NAMALWA (cell line): Measurements from ENCODE around the gene KIF4B.
A peak's percentile ranks its signal among the peaks of the same experiment; 100 is the strongest.
"Not testable (repeated sequence)": the region's sequence is repeated elsewhere in the genome, so short reads cannot be mapped to it uniquely, and the experiment has no call there.

ENCODE experiments used
- DNase-seq: peaks from one replicate; pipeline ENCODE4 v3.0.0-alpha.2; 2015; ENCODE audit warnings: low spot score

The KIF4B gene, protein sequence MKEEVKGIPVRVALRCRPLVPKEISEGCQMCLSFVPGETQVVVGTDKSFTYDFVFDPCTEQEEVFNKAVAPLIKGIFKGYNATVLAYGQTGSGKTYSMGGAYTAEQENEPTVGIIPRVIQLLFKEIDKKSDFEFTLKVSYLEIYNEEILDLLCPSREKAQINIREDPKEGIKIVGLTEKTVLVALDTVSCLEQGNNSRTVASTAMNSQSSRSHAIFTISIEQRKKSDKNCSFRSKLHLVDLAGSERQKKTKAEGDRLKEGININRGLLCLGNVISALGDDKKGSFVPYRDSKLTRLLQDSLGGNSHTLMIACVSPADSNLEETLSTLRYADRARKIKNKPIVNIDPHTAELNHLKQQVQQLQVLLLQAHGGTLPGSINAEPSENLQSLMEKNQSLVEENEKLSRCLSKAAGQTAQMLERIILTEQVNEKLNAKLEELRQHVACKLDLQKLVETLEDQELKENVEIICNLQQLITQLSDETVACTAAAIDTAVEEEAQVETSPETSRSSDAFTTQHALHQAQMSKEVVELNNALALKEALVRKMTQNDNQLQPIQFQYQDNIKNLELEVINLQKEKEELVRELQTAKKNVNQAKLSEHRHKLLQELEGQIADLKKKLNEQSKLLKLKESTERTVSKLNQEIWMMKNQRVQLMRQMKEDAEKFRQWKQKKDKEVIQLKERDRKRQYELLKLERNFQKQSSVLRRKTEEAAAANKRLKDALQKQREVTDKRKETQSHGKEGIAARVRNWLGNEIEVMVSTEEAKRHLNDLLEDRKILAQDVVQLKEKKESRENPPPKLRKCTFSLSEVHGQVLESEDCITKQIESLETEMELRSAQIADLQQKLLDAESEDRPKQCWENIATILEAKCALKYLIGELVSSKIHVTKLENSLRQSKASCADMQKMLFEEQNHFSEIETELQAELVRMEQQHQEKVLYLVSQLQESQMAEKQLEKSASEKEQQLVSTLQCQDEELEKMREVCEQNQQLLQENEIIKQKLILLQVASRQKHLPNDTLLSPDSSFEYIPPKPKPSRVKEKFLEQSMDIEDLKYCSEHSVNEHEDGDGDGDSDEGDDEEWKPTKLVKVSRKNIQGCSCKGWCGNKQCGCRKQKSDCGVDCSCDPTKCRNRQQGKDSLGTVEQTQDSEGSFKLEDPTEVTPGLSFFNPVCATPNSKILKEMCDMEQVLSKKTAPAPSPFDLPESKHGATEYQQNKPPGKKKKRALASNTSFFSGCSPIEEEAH

DNA sequence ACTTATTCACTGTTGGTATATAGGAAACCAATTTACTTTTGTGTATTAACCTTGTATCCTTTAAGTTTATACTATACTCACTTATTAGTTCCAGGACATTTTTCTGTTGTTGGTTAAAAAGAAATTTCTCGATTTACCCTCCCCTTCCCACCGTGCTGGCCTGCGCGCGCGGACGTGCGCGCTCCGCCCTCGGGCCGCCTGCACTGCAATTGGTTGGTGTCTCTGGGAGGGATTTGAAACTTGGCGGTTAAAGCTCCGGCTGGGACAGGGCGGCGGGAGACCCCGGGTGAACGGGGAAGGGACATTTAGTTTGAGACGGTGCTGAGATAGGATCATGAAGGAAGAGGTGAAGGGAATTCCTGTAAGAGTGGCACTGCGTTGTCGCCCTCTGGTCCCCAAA is at the start of gene KIF4B:
Gene KIF4B, plus strand, starts transcription at position 230 of the 400 bp plus-strand sequence. Its CDS starts 105 bp downstream, at position 335.
- DNase-seq = no peak

DNA sequence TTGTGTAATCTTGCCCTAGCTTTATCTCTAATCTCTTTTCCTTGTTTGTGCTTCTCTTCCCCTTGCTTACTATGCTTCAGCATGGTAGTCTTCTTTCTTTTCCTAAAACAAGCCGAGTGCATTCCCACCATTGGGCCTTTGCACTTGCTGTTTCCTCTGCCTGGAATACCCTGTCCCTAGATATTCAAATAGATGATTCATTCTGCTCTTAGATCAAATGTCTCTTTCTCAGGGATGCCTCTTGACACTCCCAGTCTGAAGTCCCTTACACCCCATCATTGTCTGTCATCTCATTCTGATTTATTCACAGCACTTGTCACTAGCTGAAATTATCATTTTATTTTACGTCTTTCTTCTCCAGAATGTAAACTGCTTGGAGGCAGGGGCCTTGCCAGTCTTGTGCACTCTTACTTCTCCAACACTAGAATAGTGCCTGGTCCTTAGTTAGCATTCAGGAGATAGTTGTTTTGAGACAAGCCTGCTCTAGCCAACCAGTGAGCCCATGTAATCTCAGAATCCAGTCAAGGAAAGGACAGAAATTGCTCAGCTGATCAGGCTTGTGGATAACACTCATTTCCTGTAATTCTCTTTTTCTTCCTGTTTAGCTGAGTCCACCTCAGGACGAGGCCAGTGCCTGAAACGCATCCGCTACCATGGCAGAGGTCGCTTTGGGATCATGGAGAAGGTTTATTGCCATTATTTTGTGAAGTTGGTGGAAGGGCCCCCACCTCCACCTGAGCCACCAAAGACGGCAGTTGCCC is 47.3 kb upstream of the KIF4B start:
- DNase-seq = no peak

DNA sequence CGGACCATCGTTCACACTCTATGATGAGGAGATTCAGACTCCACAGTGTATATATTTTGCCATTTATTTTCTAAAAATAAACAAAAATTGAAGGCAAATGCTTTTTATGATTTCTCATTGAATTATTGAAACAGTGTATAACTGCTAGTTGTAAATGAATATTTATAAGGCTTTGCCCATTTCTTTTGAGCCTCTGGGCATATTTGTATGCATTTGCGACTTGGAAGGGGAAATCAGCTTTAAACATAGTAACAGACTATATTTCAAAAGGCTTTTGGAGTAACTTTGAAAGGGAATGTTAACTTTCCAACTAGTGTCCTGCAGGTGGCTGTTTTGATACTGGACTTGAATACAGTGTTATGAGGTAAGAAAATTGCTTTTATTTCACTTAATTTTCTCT is 46.7 kb upstream of the KIF4B start:
- no peak for DNase-seq

DNA sequence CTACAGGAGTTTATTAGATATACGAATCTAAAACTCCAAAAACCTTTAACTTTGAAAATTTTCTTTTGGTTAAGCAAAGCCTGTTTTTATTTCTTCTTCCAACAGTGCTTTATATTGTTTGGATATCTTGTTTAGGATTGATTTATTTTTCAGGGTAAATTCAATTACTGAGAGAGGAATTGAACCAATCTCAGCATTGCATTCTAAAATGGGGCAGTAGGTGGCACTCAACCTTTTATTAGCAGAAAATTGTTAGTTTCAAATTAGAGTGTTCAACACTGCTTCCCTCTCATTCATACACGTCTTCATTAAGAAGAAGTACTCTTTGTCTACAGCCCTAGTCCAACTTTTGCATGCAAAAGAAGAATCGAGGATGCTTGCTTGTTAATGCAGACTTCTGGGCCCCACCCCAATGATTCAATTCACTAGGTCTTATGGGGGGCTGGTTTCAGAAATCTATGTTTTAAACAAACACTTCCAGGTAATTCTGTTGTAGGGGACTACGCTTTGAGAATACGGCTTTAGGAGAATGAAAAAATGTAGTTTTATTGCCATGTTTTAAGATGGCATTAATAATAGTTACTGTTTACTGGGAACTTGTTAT is 46.0 kb upstream of the KIF4B start:
- DNase-seq = peak; percentile 46

DNA sequence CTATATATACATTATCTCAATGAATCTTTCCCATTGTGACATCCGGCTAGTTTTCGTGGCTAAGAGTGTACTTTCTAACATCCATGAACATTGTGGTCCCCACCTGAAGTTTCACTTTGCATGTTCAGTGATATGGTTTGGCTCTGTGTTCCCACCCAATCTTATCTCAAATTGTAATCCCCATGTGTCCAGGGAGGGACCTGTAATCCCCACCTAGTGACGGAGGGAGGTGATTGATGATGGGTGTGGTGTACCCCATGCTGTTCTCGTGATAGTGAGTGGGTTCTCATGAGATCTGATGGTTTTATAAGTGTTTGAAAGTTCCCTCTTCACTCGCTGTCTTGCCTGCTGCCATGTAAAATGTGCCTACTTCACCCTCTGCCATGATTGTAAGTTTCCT is 44.6 kb upstream of the KIF4B start:
- no peak for DNase-seq

DNA sequence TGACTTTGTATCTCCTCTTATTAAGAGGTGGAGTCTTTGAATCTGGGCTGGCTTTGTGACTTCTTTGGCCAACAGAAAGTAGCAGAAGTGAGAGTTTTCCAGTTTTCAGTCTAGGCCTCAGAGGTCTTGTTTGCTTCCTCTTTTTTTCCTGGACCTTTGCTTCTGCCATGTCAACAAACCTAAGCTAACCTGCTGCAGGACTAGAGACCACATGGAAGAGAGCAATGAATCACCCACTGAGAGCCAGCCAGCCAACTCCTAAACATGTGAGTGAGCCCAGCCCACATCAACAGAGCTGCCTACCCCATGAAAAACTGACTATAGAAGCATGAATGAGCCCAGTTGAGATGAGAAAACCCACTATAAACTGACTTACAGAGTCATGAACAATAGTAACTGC is 42.8 kb upstream of the KIF4B start:
- DNase-seq = no peak

DNA sequence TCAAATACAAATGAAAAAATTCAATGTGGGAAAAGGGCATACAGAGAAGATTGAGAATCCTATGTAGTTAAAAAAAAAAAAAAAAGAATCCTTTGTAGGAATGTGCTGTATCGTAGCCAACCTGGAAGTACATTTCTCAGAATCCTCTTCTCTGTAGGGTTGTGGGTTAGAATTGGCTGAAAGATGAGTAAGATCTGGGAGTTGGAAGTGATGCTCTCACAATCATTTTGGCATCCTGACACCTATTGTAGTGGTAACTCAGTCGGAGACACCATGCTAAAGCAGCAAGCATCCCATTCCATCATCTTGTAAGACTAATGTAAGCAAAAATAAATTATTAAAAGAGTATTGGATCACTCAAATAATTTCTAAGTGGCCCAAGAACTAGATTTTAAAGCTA is 42.1 kb upstream of the KIF4B start:
- no peak for DNase-seq

DNA sequence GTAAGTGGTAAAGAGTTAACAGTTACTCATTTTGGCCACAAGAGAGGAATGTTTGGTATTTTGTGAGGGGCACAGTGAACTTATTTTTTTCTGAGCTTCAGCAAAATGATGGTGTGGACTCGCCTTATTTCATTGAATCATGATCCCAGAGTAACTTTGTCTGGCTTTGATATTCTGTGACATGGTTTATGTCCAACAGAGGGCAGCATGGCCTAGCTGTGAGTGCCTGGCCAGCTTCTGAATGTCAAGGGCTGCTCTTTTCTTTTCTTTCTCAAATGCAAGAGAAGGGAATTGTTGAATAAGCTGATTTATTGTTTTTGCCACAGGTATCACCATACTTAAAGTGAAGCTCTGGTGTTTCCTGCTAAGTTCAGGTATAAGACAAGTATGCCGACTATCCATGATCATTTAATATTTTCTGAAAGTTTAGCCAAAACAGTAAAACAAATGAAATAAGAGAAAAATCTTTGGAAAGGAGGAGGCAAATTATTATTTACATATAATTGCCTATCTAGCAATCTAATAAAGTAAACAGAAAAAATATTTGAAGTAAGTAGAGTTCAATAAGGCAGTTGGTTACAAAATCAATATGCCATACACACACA is 41.0 kb upstream of the KIF4B start:
- peak; percentile 60 for DNase-seq

DNA sequence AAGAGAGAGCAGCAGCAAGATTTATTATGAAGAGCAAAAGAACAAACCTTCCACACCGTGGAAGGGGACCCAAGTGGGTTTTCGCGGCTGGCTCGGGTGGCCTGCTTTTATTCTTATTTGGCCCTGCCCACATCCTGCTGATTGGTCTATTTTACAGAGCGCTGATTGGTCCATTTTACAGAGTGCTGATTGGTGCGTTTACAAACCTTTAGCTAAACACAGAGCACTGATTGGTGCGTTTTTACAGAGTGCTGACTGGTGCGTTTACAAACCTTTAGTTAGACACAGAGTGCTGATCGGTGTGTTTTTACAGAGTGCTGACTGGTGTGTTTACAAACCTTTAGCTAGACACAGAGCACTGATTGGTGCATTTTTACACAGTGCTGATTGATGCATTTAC is 37.5 kb upstream of the KIF4B start:
- DNase-seq = not testable (repeated sequence)

DNA sequence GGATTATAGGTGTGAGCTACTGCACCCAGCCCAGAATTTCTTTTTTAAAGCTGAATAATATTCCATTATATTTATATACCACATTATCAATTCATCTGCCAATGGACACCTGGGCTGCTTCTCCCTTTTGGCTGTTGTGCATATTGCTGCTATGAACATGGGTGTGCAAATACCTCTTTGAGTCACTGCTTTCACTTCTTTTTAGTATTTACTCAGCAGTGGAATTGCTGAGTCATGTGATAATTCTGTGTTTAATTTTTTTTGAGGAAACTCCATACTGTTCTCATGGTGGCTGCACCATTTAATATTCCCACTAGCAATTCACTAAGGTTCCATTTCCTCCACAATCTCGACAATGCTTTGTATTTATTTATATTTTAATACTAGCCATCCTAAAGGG is 36.1 kb upstream of the KIF4B start:
- no peak for DNase-seq

DNA sequence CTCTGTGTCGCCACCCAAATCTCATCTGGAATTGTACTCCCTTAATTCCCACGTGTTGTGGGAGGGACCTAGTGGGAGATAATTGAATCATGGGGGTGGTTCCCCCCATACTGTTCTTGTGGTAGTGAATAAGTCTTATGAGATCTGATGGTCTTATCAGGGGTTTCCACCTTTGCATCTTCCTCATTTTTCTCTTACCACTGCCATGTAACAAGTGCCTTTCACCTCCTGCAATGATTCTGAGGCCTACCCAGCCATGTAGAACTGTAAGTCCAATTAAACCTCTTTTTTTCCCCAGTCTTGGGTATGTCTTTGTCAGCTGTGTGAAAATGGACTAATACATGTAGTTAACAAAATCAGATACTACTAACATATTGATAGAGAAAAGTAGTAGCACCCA is 35.3 kb upstream of the KIF4B start:
- not testable (repeated sequence) for DNase-seq

DNA sequence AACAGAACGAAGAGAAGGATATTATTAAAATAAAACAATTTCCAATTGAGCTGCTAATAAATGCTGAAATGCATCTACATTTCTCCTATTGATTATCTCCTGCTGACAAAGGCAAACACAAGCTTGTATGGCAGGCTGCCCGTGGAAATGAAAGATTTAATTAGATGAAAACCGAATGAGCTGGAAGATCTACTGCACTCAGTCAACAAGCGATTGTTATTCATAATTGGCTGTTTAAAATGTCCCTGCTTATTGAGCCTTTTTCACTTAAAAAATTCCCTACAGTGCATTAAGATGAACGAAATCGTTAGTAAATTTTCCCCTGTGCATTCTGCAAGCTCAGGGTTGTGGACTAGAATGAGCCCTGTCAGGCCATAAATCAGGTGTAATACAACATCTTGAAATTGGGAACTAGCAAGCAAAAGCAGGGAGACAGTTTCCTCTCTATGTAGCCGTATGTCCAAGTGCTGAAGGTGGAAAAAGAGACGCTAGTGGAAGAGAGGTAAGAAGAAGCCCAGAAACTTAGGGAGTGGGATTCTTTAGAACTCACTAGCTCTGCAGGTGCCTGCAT is 28.5 kb upstream of the KIF4B start:
- DNase-seq = no peak

DNA sequence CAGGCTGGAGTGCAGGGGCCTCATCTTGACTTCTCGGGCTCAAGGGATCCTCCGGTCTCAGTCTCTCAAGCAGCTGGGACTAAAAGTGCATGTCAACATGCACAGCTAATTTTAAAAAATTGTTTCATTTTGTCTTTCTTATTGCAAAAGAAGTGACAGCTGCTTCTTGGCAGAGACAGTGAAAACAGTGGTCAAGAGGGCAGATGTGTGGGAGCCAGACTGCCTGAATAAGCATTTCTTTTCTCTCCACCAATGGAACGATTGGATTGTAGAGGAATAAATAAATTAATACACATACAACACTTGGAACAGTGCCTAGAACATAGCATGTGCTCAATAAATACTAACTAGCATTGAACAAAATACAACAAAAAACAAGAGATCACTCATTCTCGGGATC is 27.4 kb upstream of the KIF4B start:
- DNase-seq = no peak

DNA sequence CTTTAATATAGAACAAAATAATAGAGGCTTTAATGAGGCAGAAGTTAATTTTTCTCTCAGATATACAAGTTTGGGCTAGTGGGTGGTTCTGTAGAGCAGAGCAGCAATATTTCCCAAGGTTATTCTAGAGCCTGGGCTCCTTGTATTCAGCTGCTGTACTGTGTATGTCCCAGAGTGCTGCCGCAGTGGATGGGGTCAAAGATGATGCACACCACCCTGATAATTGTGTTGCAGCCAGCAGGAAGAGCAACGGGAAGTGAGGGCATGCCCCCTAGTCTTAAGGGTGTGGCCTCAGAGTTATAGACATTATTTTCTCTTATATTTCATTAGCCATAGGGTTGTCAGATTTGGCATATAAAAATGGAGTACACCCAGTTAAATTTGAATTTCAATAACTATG is 23.9 kb upstream of the KIF4B start:
- DNase-seq = no peak

DNA sequence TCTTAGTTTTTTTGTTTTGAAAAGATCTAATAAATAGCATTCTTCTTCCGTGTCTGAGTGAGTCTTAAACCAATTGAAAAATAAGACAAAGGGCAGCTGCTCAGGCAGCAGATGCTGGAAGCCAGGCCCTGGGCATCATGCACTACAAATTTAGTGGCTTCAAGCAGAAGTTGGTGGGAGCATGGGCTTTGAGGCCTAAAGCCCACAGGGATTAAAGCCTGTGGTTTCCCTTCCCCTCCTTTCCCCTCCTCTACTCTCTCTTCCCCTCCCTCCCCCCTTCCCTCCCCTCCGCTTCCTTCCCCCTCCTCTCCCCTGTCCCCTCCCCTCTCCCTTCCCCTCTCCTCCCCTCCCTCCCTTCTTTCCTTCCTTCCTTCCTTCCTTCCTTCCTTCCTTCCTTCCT is 20.1 kb upstream of the KIF4B start:
- no peak for DNase-seq

DNA sequence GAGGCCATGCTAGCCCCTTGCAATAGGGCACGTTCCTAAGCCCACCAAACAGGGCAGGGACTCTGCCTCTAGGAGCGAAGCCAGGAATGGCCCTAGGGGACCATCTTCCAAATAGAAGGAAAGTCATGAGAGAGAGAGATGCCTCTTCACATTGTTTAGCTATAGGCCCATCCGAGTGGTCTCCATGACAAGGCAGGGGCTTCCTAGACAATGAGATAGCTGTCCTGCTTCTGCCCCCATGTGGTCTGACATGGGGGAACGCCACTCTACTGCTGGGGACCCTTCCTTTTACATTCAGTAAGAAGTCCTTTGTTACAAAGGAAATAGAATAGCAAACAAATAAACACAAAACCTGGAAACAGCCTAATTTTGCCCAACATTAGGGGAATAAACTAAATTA is 17.9 kb upstream of the KIF4B start:
- DNase-seq = peak; percentile 26

DNA sequence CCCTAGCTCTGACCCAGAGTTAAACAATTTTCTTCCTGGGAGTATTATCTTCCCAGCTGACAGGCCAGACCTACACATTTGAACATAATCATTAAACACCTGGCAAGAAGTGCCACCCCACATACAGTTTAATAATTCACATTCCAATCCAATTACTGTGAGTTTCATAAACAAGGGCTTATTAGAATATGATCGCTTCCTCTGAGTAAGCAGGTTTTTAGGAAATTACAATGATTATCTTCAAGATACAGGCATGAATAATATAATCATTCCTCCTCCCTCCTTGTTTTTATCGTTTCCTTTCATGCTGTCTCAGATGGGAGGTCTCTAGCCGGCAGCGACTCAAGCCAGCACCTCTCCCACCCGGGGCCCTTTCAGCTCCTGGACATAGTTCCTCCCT is 15.8 kb upstream of the KIF4B start:
- no peak for DNase-seq

DNA sequence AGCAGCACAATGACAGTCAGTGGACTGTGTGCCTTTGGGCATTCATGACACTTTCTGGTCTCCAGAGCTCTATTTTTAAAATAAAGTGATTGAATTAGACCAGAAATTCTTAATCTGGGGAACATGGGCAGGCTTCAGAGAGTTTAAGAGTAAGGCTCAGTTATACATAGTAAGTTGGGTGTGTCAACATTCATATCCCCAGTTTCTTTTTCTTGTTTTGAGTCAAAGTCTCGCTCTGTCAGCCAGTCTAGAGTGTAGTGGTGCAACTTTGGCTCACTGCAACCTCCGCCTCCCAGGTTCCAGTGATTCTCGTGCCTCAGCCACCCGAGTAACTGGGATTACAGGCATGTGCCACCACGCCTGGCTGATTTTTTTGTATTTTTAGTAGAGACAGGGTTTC is 13.7 kb upstream of the KIF4B start:
- no peak for DNase-seq

DNA sequence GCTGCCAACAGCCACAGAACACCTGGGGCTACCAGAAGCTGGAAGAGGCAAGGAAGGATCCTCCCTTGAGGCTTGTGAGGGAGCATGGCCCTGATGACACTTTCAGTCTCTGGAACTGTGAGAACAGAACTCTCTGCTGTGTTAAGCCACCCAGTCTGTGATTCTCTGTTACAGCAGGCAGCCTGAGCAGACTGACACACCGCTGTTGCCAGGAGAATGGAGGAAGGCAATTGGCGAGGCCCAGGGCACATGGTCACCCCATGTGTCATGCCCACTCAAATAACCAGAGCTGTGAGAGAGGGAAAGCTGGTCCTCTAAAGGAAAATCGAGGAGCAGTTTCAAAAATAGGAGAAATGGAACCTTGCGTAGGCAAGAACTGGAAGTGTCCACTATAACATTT is 12.0 kb upstream of the KIF4B start:
- DNase-seq = no peak

DNA sequence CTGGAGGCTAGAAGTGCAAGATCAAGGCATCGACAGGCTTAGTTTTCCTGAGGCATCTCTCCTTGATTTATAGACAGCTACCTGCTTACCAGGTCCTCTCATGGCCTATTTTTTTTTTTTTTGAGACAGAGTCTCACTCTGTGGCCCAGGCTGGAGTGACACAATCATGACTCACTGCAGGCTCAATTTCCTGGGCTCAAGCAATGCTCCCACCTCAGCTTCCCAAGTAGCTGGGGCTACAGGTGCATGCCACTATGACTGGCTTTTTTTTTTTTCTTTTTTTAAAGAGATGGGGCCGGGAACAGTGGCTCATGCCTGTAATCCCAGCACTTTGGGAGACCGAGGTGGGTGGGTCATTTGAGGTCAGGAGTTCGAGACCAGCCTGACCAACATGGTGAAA is 10.8 kb upstream of the KIF4B start:
- not testable (repeated sequence) for DNase-seq
